Smooth muscle cell (in vitro differentiated cells): ENCODE results near the gene MAPK1. TPM values are rescaled to one million over a fixed set of nuclear protein-coding genes. Genes with fewer than 3 reads are reported as not detected.
"Not testable (repeated sequence)": the region's sequence is repeated elsewhere in the genome, so short reads cannot be mapped to it uniquely, and the experiment has no call there.

Experiments
- DNase-seq: peaks from one replicate; lab custom pipeline; 2025; ENCODE audit not compliant: unreplicated experiment; lab: John Stamatoyannopoulos, UW
- H2AFZ ChIP-seq: fragments of 200-600 bp; sonication (generic); 2 replicates; pipeline ENCODE4 v1.6.0; 2016; ENCODE audit warnings: antibody characterized with exemption, low read depth, mild to moderate bottlenecking
- H3F3A ChIP-seq: fragments of 200-600 bp; sonication (generic); 2 replicates; pipeline ENCODE4 v1.6.0; 2017; ENCODE audit warnings: antibody characterized with exemption, low read depth
- H3K27ac ChIP-seq: fragments of 200-600 bp; sonication (generic); 2 replicates; pipeline ENCODE4 v1.5.1; 2016; ENCODE audit warnings: low read depth, mild to moderate bottlenecking
- H3K27me3 ChIP-seq: fragments of 200-600 bp; sonication (generic); 2 replicates; pipeline ENCODE4 v1.6.1; 2016; ENCODE audit warnings: low read depth, mild to moderate bottlenecking
- H3K36me3 ChIP-seq: fragments of 200-600 bp; sonication (generic); 2 replicates; pipeline ENCODE4 v1.5.1; 2016; ENCODE audit warnings: low read depth
- H3K4me1 ChIP-seq: fragments of 200-600 bp; sonication (generic); 2 replicates; pipeline ENCODE4 v1.5.1; 2016; ENCODE audit warnings: low read depth
- H3K4me2 ChIP-seq: fragments of 200-600 bp; sonication (generic); 2 replicates; pipeline ENCODE4 v1.6.0; 2016; ENCODE audit warnings: mild to moderate bottlenecking
- H3K4me3 ChIP-seq: fragments of 200-600 bp; sonication (generic); 2 replicates; pipeline ENCODE4 v1.5.1; 2016; ENCODE audit warnings: mild to moderate bottlenecking
- H3K79me2 ChIP-seq: fragments of 200-600 bp; sonication (generic); 2 replicates; pipeline ENCODE4 v1.6.0; 2016; ENCODE audit warnings: low read depth, mild to moderate bottlenecking
- H3K9ac ChIP-seq: fragments of 200-600 bp; sonication (generic); 2 replicates; pipeline ENCODE4 v1.6.0; 2016; ENCODE audit warnings: low read depth
- H3K9me3 ChIP-seq: fragments of 200-600 bp; sonication (generic); replicated peaks from 2 replicates; pipeline ENCODE4 v1.5.1; 2016; ENCODE audit warnings: low read depth
- H4K20me1 ChIP-seq: fragments of 200-600 bp; sonication (generic); 2 replicates; pipeline ENCODE4 v1.6.0; 2016; ENCODE audit warnings: low read depth
- WGBS: methylation state at CpG from one replicate; pipeline ENCODE4 v1.1.7; 2016; ENCODE audit warnings: low lambda C conversion rate; 5-methylcytosine and 5-hydroxymethylcytosine counted together
- polyA plus RNA-seq: library from polyadenylated mRNA; unstranded; fragments of >200 nt; fragmentation: Nextera tagmentation; extraction: Ambion mirVana; gene quantifications from 2 replicates; pipeline ENCODE4 v1.2.1, GENCODE V29; 2016
- total RNA-seq: library from RNA; depleted of rRNA; stranded (reverse); fragments of >200 nt; gene quantifications from 2 replicates; pipeline ENCODE4 v1.2.3, GENCODE V29; 2014
- TF ChIP-seq, protein P1 (sequence below): fragments of 200-600 bp; sonication (generic); IDR thresholded peaks from 2 replicates; pipeline ENCODE4 v1.5.1; 2017; ENCODE audit warnings: borderline replicate concordance, mild to moderate bottlenecking, antibody characterized with exemption; ENCODE audit not compliant: insufficient read depth, poor library complexity, severe bottlenecking

MAPK1 gene
- total and polyA plus RNA-seq, 2 experiments from 2014 or later: 57.1 to 62.3 TPM

DNA sequence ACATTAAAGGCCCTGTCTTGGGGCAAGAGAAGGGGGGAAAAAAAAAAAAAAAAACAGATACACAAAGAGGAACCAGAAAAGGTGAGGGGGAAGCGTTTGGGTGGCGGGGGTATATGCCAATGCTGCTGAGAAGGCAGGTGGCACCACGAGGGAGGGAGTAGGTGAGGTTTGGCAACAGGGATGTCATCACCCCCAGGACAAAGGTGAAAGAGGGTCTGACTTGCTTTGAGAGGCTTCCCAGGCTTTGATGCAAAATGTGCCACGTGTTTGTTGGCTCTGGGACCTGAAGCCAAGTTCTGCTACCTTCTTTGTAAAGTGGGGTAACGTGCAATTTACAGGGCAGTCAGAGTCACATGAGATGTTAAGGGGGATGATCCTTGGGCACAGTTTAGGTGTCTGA lies 135.9 kb downstream of the MAPK1 start:
- Histone ChIP-seq H3K27ac (no peak overlapping the region), H3F3A (no peaks in the 10 kb centered on the region), H3K9me3 (no peaks in the 10 kb centered on the region), H3K27me3 (peaks cover 21% of the 10 kb centered on the region), H3K4me1 (peaks cover 13% of the 10 kb centered on the region), H2AFZ (no peak overlapping the region), H3K4me3 (no peak overlapping the region), H3K79me2 (no peaks in the 10 kb centered on the region), H3K36me3 (no peaks in the 10 kb centered on the region), H3K9ac (no peak overlapping the region), H4K20me1 (no peaks in the 10 kb centered on the region), H3K4me2 (no peak overlapping the region)
- TF ChIP-seq, protein P1, sequence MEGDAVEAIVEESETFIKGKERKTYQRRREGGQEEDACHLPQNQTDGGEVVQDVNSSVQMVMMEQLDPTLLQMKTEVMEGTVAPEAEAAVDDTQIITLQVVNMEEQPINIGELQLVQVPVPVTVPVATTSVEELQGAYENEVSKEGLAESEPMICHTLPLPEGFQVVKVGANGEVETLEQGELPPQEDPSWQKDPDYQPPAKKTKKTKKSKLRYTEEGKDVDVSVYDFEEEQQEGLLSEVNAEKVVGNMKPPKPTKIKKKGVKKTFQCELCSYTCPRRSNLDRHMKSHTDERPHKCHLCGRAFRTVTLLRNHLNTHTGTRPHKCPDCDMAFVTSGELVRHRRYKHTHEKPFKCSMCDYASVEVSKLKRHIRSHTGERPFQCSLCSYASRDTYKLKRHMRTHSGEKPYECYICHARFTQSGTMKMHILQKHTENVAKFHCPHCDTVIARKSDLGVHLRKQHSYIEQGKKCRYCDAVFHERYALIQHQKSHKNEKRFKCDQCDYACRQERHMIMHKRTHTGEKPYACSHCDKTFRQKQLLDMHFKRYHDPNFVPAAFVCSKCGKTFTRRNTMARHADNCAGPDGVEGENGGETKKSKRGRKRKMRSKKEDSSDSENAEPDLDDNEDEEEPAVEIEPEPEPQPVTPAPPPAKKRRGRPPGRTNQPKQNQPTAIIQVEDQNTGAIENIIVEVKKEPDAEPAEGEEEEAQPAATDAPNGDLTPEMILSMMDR: no peak
- DNase-seq: no peak
- 83% methylated on average over 5 of the region's 5 CpGs for WGBS

DNA sequence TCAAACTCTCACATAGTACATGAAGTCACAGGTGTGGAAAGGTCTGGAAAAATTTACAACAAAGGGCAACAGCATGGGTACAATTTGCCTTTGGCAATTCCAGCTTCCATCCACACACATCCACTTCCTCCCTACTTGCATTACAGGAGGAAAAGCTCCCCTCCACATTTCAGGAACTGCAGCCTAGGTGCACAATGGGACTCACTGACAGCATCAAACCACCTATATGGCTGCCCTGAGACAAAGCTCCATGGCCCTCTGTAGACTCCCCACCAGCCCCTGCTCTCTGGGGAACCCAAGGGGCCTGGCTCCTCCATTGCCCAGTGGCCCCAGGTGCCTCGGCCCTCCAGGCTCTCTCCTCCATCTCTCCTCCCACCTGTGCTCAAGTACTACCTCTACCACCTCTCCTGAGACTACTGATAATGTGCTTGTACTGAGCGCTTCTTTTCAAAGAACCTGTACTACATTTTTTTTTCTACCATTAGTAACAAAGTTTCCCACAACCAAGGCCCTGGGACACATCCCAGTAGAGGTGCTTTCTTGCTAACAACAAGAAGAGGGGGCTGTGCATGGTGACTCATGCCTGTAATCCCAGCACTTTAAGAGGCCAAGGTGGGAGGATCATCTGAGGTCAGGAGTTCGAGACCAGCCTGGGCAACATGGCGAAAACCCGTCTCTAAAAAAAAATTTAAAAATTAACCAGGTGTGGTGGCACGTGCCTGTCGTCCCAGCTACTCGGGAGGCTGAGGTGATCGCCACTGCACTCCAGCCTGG lies 136.7 kb downstream of the MAPK1 start:
- no peak overlapping the region for H3K9ac ChIP-seq
- H4K20me1 ChIP-seq: no peaks in the 10 kb centered on the region
- H3F3A ChIP-seq: no peaks in the 10 kb centered on the region
- H3K4me2 ChIP-seq: no peak overlapping the region
- H3K4me1 ChIP-seq: peaks cover 10% of the 10 kb centered on the region
- TF ChIP-seq, protein P1: no peak
- H3K9me3 ChIP-seq: no peaks in the 10 kb centered on the region
- no peak overlapping the region for H2AFZ ChIP-seq
- no peaks in the 10 kb centered on the region for H3K36me3 ChIP-seq
- no peak overlapping the region for H3K27ac ChIP-seq
- no peak for DNase-seq
- H3K4me3 ChIP-seq: no peak overlapping the region
- WGBS: 91% methylated on average over 9 of the region's 9 CpGs
- no peaks in the 10 kb centered on the region for H3K79me2 ChIP-seq
- peaks cover 21% of the 10 kb centered on the region for H3K27me3 ChIP-seq

DNA sequence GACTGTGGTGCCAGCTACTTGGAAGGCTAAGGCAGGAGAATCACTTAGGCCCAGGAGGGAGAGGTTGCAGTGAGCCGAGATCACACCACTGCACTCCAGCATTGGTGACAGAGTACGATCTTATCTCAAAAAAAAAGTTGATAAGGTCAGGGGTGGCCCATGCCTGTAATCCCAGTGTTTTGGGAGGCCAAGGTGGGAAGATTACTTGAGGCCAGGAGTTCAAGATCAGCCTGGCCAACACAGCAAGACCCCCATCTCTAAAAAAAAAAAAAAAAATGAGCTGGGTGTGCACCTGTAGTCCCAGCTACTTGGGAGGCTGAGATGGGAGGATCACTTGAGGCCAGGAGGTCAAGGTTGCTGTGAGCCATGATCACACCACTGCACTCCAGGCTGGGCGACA lies 138.3 kb downstream of the MAPK1 start:
- not testable (repeated sequence) for H3K79me2 ChIP-seq, H4K20me1 ChIP-seq, H3K27ac ChIP-seq, H3K4me2 ChIP-seq, H3K9me3 ChIP-seq, H3K4me1 ChIP-seq, DNase-seq, H3K4me3 ChIP-seq, H3F3A ChIP-seq, H3K9ac ChIP-seq, H3K36me3 ChIP-seq, H2AFZ ChIP-seq
- 87% methylated on average over 3 of the region's 3 CpGs for WGBS
- peaks cover 14% of the 10 kb centered on the region for H3K27me3 ChIP-seq

DNA sequence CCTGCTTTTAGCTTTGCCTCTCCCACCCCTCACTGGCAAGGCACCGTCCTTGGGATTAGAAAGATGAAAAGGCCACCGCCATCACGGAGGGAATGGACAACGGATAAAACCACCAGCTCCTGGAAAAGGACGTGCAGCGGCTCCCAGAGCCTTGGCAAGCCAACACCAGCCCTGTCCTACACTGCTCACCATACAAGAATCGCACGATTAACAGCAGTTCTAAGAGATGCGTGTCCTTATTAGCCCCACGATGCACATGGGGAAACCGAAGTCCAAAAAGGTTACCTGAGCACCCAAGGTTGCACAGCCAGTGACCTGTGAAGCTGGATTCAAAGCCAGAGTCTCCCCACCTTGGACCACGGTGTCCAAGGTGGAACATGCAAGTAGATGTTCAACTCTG lies 139.2 kb downstream of the MAPK1 start:
- Histone ChIP-seq H3K27me3 (peaks cover 5% of the 10 kb centered on the region), H3K9me3 (no peaks in the 10 kb centered on the region), H2AFZ (no peak overlapping the region), H3K4me2 (no peak overlapping the region), H3K79me2 (no peaks in the 10 kb centered on the region), H3K36me3 (no peaks in the 10 kb centered on the region), H3K27ac (no peak overlapping the region), H3F3A (no peaks in the 10 kb centered on the region), H3K4me3 (no peak overlapping the region), H4K20me1 (no peaks in the 10 kb centered on the region), H3K4me1 (no peaks in the 10 kb centered on the region), H3K9ac (no peak overlapping the region)
- no peak for DNase-seq
- TF ChIP-seq, protein P1: no peak
- WGBS: 89% methylated on average over 12 of the region's 12 CpGs
